Activated CD4-positive, alpha-beta T cell treated with anti-CD3 and anti-CD28 coated beads, Interleukin-2, amount 50 U/mL, for 48 hours (primary cell): ENCODE results near the gene SEZ6L.

Source experiments
- DNase-seq, 2 experiments: peaks; one replicate each; pipeline ENCODE4 v3.0.0-alpha.2; 2020

The SEZ6L gene

GRCh38 chr22:26342745-26343410 is 173.6 kb downstream of the SEZ6L start:
- DNase-seq = no peak

- DNase-seq = no peak
Measured at GRCh38 chr22:26345496-26345895, 176.2 kb downstream of the SEZ6L start.

DNA sequence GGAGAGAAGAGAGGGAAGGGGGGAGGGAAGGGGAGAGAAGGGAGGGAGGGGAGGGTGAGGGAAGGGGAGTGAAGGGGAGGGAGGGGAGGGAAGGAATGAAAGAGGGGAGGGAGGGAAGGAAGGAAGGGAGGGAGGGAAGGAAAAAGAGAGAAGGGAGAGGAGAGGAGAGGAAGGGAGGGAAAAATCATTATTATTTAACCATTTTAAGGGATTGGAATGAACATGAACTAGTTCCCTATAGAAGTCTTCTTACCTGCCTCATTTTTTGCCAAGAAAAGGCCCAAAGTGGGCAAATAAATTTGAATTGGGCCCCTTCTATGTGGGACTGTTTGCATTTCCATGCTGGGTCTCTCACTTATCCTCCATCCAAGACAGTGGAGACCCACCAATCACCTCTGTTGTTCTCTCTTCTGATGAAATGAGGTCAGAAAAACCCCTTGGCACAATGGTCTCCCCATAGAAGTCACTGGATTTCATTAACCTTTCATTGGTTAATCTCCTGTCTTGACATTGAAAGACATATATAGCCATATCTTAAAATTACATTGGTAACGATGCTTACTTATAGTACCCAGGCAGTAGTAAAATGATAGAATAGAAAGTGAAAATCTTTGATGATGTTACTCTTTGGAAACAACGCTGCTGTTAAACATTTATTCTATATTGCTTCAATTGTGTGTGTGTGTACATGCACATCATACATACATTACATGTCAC is 179.7 kb downstream of the SEZ6L start:
- no peak for DNase-seq

DNA sequence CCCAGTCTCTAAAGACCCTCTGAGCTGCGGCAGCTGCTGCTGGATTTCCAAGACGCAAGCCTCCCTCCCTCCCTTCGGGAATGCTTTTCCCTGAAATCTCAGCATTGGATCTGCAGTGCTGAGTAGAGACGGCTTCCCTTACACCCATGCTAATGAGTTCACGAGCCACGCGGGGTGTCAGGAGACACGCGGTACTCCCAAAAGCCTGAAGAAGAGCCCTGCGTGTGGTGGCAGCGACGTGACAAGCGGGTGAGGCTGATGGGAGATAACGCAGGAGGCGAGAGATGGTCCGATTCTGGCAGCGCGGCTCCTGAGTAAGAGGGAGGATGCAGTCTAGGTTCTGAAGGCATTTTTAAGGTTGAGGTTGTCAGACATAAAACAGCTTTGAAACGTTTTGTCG is 185.4 kb downstream of the SEZ6L start:
- no peak for DNase-seq

DNA sequence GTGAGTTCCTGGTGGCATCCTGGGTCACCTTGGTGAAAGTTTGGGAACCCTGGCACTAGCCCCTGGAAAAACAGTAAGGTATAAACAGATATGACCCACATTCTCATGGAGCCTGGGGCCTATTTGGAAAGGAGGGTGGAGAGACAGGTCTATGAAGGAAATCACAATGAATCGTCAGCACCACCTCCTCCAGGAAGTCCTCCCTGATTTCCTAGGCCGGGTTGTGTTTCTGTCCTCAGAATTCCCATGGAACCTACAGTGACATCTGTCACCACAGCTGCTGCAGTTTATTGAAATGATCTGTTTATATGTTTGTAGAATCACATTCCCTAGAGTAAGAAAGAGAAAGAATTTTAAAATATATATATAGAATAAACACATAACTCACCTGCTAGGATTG is 188.0 kb downstream of the SEZ6L start:
- DNase-seq = no peak

- DNase-seq = no peak
Measured at GRCh38 chr22:26357813-26358212, 188.6 kb downstream of the SEZ6L start.

- DNase-seq = no peak
Measured at GRCh38 chr22:26359156-26359555, 189.9 kb downstream of the SEZ6L start.

GRCh38 chr22:26360169-26360885 is 191.1 kb downstream of the SEZ6L start:
- DNase-seq = peak; percentile 74 to 79

- no peak for DNase-seq
Measured at GRCh38 chr22:26362471-26362870, 193.2 kb downstream of the SEZ6L start.

- DNase-seq = peak; percentile 39 to 51
Measured at GRCh38 chr22:26364066-26365015, 195.1 kb downstream of the SEZ6L start.

GRCh38 chr22:26367402-26368245 is 198.4 kb downstream of the SEZ6L start:
- DNase-seq = peak; percentile 62 to 73

- no peak for DNase-seq
Measured at GRCh38 chr22:26372890-26373289, 203.6 kb downstream of the SEZ6L start.

GRCh38 chr22:26374391-26375026 is 205.2 kb downstream of the SEZ6L start:
- DNase-seq = no peak

DNA sequence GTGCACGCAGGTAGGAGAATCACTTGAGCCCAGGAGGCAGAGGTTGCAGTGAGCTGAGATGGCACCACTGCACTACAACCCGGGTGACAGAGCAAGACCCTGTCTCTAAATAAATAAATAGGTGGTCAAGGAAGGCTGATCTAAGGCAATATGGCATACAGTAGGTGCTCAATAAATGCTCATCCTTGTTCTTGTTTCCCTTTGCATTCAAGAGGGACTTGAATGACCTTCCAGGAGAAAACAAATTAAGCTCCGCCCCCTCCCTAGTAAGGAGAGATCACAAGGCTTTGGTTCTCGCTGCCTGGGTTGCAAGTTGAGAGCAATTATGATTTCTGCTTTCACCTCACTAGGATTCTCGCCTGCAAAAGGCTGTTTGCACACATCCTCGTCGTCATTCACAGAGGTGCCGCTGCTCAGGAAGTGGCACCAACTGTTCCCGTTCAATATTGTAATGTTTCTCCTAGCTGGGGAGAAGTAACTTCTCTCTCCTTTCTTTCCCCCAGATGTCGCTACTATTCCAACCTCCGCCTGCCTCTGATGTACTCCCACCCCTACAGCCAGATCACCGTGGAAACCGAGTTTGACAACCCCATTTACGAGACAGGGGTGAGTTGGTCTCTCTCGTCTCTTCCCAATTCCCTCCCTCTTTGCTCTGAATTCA is 208.0 kb downstream of the SEZ6L start:
- DNase-seq = no peak

DNA sequence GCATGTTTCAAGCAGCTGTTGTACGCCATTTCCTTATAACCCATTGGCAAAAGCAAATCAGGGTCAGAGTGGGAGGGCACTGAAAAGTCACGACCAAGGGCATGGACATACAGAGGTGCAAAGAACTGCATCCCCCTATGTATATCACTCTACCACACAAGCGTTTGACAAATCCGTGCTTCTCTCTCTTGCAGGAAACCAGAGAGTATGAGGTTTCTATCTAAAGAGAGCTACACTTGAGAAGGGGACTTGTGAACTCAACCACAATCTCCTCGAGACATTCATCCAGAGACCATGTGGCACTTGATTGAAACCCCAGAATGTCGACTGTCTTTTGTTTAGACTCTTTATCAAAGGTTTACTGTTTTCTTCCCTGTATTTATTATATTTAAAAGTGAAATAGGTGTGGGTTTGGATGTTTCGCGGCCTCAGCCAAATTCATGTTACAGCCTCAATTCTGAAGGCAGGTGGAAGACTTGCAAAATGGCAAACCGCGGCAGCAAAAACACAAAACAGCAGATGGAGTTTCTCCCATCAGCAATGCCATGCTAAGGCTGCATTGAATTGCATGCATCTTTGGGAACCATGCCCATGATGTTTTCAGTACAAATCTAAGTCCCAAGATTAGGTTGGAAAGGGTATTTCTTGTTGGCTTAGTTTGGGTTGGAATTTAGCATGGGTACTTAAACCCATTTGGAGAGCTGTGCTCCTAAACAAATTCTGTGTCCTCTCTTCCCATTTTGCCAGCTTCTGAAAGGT is 211.0 kb downstream of the SEZ6L start:
- DNase-seq = no peak

DNA sequence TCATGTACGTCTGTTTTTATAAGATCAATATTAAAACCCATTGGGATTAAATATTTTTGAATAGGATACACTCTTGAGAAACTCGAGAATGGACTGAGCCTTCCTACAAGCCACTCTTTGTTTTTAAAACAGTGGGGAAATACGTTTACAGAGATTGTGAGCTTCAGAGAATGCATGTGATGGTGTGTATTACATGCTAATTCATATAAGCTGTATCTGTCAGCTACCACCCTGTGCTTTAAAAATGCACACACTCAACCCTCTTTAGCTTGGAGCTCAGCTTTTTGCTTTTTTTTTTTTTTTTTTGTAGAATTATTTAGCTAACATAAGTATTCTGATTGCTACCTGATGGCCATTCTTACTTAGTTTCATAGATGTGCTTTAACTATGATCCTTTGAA is 213.5 kb downstream of the SEZ6L start:
- DNase-seq = no peak

DNA sequence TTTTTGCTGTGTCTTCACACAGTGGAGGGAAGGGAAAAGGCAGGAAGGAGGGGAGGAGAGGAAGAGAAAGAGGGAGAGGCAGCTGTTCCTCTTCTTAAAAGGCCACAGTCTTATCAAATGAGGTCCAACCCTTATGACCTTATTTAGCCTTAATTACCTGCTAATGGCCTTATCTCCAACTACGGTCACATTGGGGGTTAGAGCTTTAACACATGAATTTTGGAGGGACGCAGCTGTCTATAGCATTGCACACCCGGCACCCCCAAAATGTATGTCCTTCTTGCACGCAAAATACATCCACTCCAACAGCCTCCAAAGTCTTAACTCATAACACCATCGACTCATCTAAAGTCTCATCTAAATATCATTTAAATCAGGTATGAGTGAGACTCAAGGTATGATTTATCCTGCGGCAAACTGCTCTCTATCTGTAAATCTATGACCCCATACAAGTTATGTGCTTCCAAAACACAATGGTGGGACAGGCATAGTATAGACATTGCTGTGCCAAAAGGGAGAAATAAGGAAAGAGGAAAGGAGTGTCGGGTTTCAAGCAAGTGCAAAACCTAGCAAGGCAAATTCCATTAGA is 214.8 kb downstream of the SEZ6L start:
- no peak for DNase-seq

DNA sequence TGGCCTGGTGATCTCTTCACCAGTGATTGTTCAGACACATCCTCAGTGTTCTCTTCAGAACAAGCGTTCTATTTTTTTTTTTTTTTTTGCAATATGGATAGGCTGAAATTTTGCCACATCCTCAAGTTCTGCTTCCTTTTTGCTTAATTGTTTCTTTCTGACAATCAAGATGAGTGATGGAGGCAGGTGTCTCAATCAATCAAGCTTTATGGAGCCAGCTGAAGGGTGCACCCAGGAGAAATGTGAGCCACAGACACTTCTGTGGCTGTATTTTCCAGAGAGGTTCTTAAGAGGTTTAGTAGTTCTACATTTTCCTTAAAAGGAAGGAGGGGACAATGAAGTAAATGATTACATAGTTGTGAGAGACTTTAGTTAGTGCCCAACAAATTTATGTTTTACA is 215.9 kb downstream of the SEZ6L start:
- no peak for DNase-seq

- DNase-seq = no peak
Measured at GRCh38 chr22:26389125-26389524, 219.9 kb downstream of the SEZ6L start.

GRCh38 chr22:26391091-26391490 is 221.8 kb downstream of the SEZ6L start:
- DNase-seq = no peak
